GM23248 (cell line): ENCODE measurements around the gene JPT1. TPM values are rescaled to one million over a fixed set of nuclear protein-coding genes. Genes with fewer than 3 reads are reported as not detected.

Experiments used
- DNase-seq: peaks from one replicate; pipeline ENCODE4 v3.0.0-alpha.2; 2015
- H2AFZ ChIP-seq: fragments of 200-600 bp; sonication (generic); 2 replicates; pipeline ENCODE4 v1.6.1; 2016; ENCODE audit warnings: antibody characterized with exemption
- H3F3A ChIP-seq: fragments of 200-600 bp; sonication (generic); 2 replicates; pipeline ENCODE4 v1.6.1; 2016; ENCODE audit warnings: mild to moderate bottlenecking, antibody characterized with exemption, mixed run types; ENCODE audit not compliant: insufficient read depth
- H3K27ac ChIP-seq: fragments of 200-600 bp; sonication (generic); 2 replicates; pipeline ENCODE4 v1.5.1; 2016; ENCODE audit warnings: mild to moderate bottlenecking
- H3K27me3 ChIP-seq: fragments of 200-600 bp; sonication (generic); replicated peaks from 2 replicates; pipeline ENCODE4 v1.6.1; 2016; ENCODE audit warnings: mild to moderate bottlenecking; ENCODE audit not compliant: insufficient read depth
- H3K36me3 ChIP-seq: fragments of 200-600 bp; sonication (generic); 2 replicates; pipeline ENCODE4 v1.6.1; 2016; ENCODE audit warnings: low read depth, mild to moderate bottlenecking
- H3K4me1 ChIP-seq: fragments of 200-600 bp; sonication (generic); 2 replicates; pipeline ENCODE4 v1.6.1; 2016; ENCODE audit warnings: mild to moderate bottlenecking; ENCODE audit not compliant: insufficient read depth
- H3K4me2 ChIP-seq: fragments of 200-600 bp; sonication (generic); one replicate; pipeline ENCODE4 v1.6.1; 2016; ENCODE audit warnings: mild to moderate bottlenecking; ENCODE audit not compliant: unreplicated experiment
- H3K4me3 ChIP-seq: fragments of 200-600 bp; sonication (generic); 2 replicates; pipeline ENCODE4 v1.5.1; 2016; ENCODE audit warnings: mild to moderate bottlenecking
- H3K79me2 ChIP-seq: fragments of 200-600 bp; sonication (generic); 2 replicates; pipeline ENCODE4 v1.6.1; 2016; ENCODE audit warnings: mild to moderate bottlenecking; ENCODE audit not compliant: insufficient read depth
- H3K9ac ChIP-seq: fragments of 200-600 bp; sonication (generic); 2 replicates; pipeline ENCODE4 v1.6.1; 2016; ENCODE audit warnings: mild to moderate bottlenecking
- H3K9me2 ChIP-seq: fragments of 200-600 bp; sonication (generic); 2 replicates; pipeline ENCODE4 v1.6.1; 2016; ENCODE audit warnings: mixed run types, mild to moderate bottlenecking, moderate library complexity; ENCODE audit not compliant: insufficient read depth
- H3K9me3 ChIP-seq: fragments of 200-600 bp; sonication (generic); one replicate; pipeline ENCODE4 v1.6.1; 2017; ENCODE audit warnings: low read depth
- H4K20me1 ChIP-seq: fragments of 200-600 bp; sonication (generic); 2 replicates; pipeline ENCODE4 v1.6.0; 2016; ENCODE audit not compliant: insufficient read depth
- EZH2 ChIP-seq: fragments of 200-600 bp; sonication (generic); IDR thresholded peaks from 2 replicates; pipeline ENCODE4 v1.6.1; 2018; ENCODE audit warnings: antibody characterized with exemption, mild to moderate bottlenecking; ENCODE audit not compliant: insufficient read depth, poor library complexity, severe bottlenecking
- EZH2phosphoT487 ChIP-seq: fragments of 200-600 bp; sonication (generic); IDR thresholded peaks from 2 replicates; pipeline ENCODE4 v1.6.1; 2018; ENCODE audit warnings: antibody characterized with exemption, moderate library complexity, mild to moderate bottlenecking, low read depth; ENCODE audit not compliant: insufficient read depth
- whole genome bisulfite sequencing, 2 experiments: methylation state at CpG; one replicate each; pipeline ENCODE4 v1.1.6; 2015 to 2017; ENCODE audit warnings: low lambda C conversion rate in 2 of 2, low coverage in 1 of 2; ENCODE audit errors: missing lambda C conversion rate in 2 of 2; 5-methylcytosine and 5-hydroxymethylcytosine counted together
- in situ Hi-C: fragments of 300-500 bp; cut with MboI; formaldehyde crosslinking; loops from 2 replicates; pipeline ENCODE4 v1.15.0; 2020
- polyA plus RNA-seq: library from polyadenylated mRNA; unstranded; fragments of >200 nt; fragmentation: Nextera tagmentation; extraction: Ambion mirVana; gene quantifications from 2 replicates; pipeline ENCODE4 v1.2.1, GENCODE V29; 2016
- total RNA-seq: library from RNA; depleted of rRNA; stranded (reverse); fragments of >200 nt; shearing (Covaris generic); gene quantifications from 2 replicates; pipeline ENCODE4 v1.2.3, GENCODE V29; 2014

The JPT1 gene
- total and polyA plus RNA-seq, 2 experiments from 2014 or later, result 54.0 to 199 TPM

DNA sequence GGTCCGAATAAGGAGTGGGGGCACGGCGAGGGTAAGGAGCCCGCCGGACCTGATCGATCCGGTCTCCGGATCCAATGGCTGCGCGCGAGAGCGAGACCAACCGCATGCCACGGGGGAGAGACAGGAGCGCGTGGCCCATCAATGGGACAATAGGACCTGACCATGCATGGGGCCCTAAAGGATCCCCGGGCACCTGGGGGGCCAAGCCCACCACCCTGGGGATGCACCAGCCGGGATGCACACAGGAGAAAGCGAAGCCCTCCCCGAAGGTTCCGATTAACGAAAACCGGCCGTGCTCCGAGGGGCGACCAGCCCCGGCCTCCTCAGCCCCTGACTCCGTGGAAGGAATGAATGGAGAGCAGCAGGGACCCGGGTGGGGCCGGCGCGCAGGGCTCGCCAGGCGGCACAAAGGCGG is 525 bp downstream of the JPT1 start:
- in situ Hi-C loops, result no loop called here
- H3K27me3 ChIP-seq, result no peaks in the 10 kb centered on the region
- H3K4me2 ChIP-seq, result peak overlapping the region; percentile 84
- H3K79me2 ChIP-seq, result peaks cover 54% of the 10 kb centered on the region
- H3F3A ChIP-seq, result peaks cover 10% of the 10 kb centered on the region
- no peaks in the 10 kb centered on the region for H3K36me3 ChIP-seq
- peak overlapping the region; percentile 85 for H3K9ac ChIP-seq
- H3K27ac ChIP-seq, result peak overlapping the region; percentile 59
- peak overlapping the region; percentile 82 for H2AFZ ChIP-seq
- no peaks in the 10 kb centered on the region for H4K20me1 ChIP-seq
- TF ChIP-seq EZH2 (no peak), EZH2phosphoT487 (no peak)
- H3K4me3 ChIP-seq, result peak overlapping the region; percentile 93
- WGBS, 2 experiments, result 1 to 2% methylated on average over 32 to 34 of the region's 35 CpGs
- no peaks in the 10 kb centered on the region for H3K9me3 ChIP-seq
- H3K9me2 ChIP-seq, result no peaks in the 10 kb centered on the region
- peak; percentile 51 for DNase-seq
- H3K4me1 ChIP-seq, result peaks cover 9% of the 10 kb centered on the region; the same call in 1 of the 2 replicates

- Histone ChIP-seq H3K9me3 (no peaks in the 10 kb centered on the region), H3K4me1 (peaks cover 9% of the 10 kb centered on the region; the same call in 1 of the 2 replicates), H3K27ac (peak overlapping the region; percentile 59; the same call in 1 of the 2 replicates), H4K20me1 (no peaks in the 10 kb centered on the region), H3K27me3 (no peaks in the 10 kb centered on the region), H3K4me3 (peak overlapping the region; percentile 93), H3K36me3 (no peaks in the 10 kb centered on the region), H2AFZ (peak overlapping the region; percentile 82), H3K9me2 (no peaks in the 10 kb centered on the region), H3K79me2 (peaks cover 61% of the 10 kb centered on the region), H3K9ac (peak overlapping the region; percentile 85), H3K4me2 (peak overlapping the region; percentile 84), H3F3A (peaks cover 10% of the 10 kb centered on the region)
- DNase-seq, result peak; percentile 73
- in situ Hi-C loops, result no loop called here
- no peak for TF ChIP-seq EZH2phosphoT487
- no peak for TF ChIP-seq EZH2
- WGBS, 2 experiments, result 4 to 9% methylated on average over 18 to 28 of the region's 28 CpGs
Measured at GRCh38 chr17:75152922-75153779, 1.2 kb downstream of the JPT1 start.

DNA sequence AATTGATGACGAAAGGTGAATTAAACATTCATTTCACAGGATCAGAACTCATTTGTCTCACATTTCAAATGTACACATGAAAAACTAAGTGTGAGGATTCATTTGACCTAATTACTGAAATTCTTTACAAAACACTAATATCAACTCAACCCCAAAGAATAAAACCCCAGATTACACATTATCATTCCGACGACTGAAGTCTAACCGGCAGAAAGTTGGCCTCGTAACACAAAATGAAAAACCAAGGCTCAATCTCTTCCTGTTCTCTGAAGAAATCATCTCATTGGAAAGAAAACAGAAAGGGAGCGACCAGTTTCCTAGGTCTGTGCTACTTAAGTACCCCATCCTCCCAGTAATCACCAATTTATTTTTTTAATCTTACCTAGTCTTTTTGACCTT is 1.8 kb downstream of the JPT1 start:
- H3K27me3 ChIP-seq, result no peaks in the 10 kb centered on the region
- no peak overlapping the region for H3K27ac ChIP-seq
- 89 to 94% methylated on average over 6 of the region's 6 CpGs for WGBS, 2 experiments
- H3K36me3 ChIP-seq, result no peaks in the 10 kb centered on the region
- H3K9me3 ChIP-seq, result no peaks in the 10 kb centered on the region
- H4K20me1 ChIP-seq, result no peaks in the 10 kb centered on the region
- peak overlapping the region; percentile 82 for H2AFZ ChIP-seq
- peaks cover 9% of the 10 kb centered on the region; the same call in 1 of the 2 replicates for H3K4me1 ChIP-seq
- in situ Hi-C loops, result no loop called here
- peak overlapping the region; percentile 85; the same call in 1 of the 2 replicates for H3K9ac ChIP-seq
- H3F3A ChIP-seq, result peaks cover 10% of the 10 kb centered on the region
- DNase-seq, result no peak
- peaks cover 67% of the 10 kb centered on the region for H3K79me2 ChIP-seq
- H3K9me2 ChIP-seq, result no peaks in the 10 kb centered on the region
- no peak for TF ChIP-seq EZH2phosphoT487
- TF ChIP-seq EZH2, result no peak
- H3K4me3 ChIP-seq, result peak overlapping the region; percentile 93
- peak overlapping the region; percentile 84 for H3K4me2 ChIP-seq

DNA sequence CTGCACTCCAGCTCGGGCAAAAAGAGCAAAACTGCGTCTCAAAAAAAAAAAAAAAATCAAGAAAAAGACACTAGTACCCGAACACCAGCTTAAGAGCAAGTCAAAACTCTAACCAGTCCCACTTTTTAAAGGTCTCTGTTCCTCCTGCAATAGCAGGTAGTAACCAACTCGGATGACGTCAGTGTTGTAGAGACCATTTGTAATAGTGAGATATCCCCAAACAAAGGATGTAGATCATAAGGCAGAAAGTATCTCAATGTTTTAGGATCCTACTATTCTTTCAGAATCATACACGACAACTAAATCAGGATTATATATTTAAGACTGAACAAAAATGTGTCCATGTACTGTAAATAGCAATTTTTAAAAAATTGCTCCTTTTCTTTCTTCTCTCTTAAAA is 2.4 kb downstream of the JPT1 start:
- peaks cover 68% of the 10 kb centered on the region for H3K79me2 ChIP-seq
- no peaks in the 10 kb centered on the region for H4K20me1 ChIP-seq
- H3K4me1 ChIP-seq, result peaks cover 9% of the 10 kb centered on the region; the same call in 1 of the 2 replicates
- WGBS, 2 experiments, result 93 to 94% methylated on average over 6 of the region's 6 CpGs
- H3K4me3 ChIP-seq, result 0 out of 2 replicates have a peak overlapping the region, but pooled peaks have one; percentile 93
- in situ Hi-C loops, result no loop called here
- peaks cover 13% of the 10 kb centered on the region for H3F3A ChIP-seq
- H3K9me2 ChIP-seq, result no peaks in the 10 kb centered on the region
- H3K27me3 ChIP-seq, result no peaks in the 10 kb centered on the region
- no peak overlapping the region for H3K9ac ChIP-seq
- no peaks in the 10 kb centered on the region for H3K36me3 ChIP-seq
- H3K4me2 ChIP-seq, result peak overlapping the region; percentile 84
- H2AFZ ChIP-seq, result no peak overlapping the region
- TF ChIP-seq EZH2 (no peak), EZH2phosphoT487 (no peak)
- DNase-seq, result no peak
- H3K27ac ChIP-seq, result no peak overlapping the region
- H3K9me3 ChIP-seq, result no peaks in the 10 kb centered on the region
